T-helper 2 cell treated with Interferon-gamma antibody and Interleukin-4, amounts not matched to agents 5 μg/mL and 100 μg/mL, for 36 hours (primary cell): Measurements from ENCODE around the gene LIN9.

Experiments used
- DNase-seq: peaks from one replicate; pipeline ENCODE4 v3.0.0; 2021; ENCODE audit warnings: low spot score
- H3K27ac Mint-ChIP-seq: one replicate; pipeline ENCODE4 v1.8.0; 2021; ENCODE audit warnings: mild to moderate bottlenecking, mixed read lengths
- H3K27me3 Mint-ChIP-seq: one replicate; pipeline ENCODE4 v1.8.0; 2021; ENCODE audit warnings: low read depth, mixed read lengths
- H3K36me3 Mint-ChIP-seq: one replicate; pipeline ENCODE4 v1.8.0; 2021; ENCODE audit warnings: low read depth, mixed read lengths
- H3K4me1 Mint-ChIP-seq: one replicate; pipeline ENCODE4 v1.8.0; 2021; ENCODE audit warnings: low read depth, mixed read lengths
- H3K4me3 Mint-ChIP-seq: one replicate; pipeline ENCODE4 v1.8.0; 2022; ENCODE audit warnings: mild to moderate bottlenecking, moderate library complexity, mixed read lengths
- H3K9me3 Mint-ChIP-seq: one replicate; pipeline ENCODE4 v1.8.0; 2021; ENCODE audit warnings: mixed read lengths

The LIN9 gene

GRCh38 chr1:226337276-226337875 lies 28.4 kb upstream of the LIN9 start:
- Mint-ChIP-seq H3K9me3 (peaks cover 7% of the 10 kb centered on the region), H3K36me3 (no peaks in the 10 kb centered on the region), H3K4me3 (no peak overlapping the region), H3K4me1 (peaks cover 7% of the 10 kb centered on the region), H3K27me3 (peaks cover 3% of the 10 kb centered on the region), H3K27ac (no peak overlapping the region)
- DNase-seq = no peak

GRCh38 chr1:226335661-226336060 lies 26.7 kb upstream of the LIN9 start:
- no peak for DNase-seq
- peaks cover 3% of the 10 kb centered on the region for H3K27me3 Mint-ChIP-seq
- H3K9me3 Mint-ChIP-seq = peaks cover 5% of the 10 kb centered on the region
- H3K4me3 Mint-ChIP-seq = no peak overlapping the region
- H3K27ac Mint-ChIP-seq = no peak overlapping the region
- H3K36me3 Mint-ChIP-seq = no peaks in the 10 kb centered on the region
- H3K4me1 Mint-ChIP-seq = peaks cover 7% of the 10 kb centered on the region

GRCh38 chr1:226332947-226333346 lies 24.0 kb upstream of the LIN9 start:
- DNase-seq = no peak
- Mint-ChIP-seq H3K36me3 (no peaks in the 10 kb centered on the region), H3K9me3 (no peaks in the 10 kb centered on the region), H3K27ac (peak overlapping the region; percentile 36), H3K4me1 (peaks cover 13% of the 10 kb centered on the region), H3K4me3 (peak overlapping the region; percentile 62), H3K27me3 (no peaks in the 10 kb centered on the region)

GRCh38 chr1:226329237-226329636 lies 20.3 kb upstream of the LIN9 start:
- DNase-seq = no peak
- H3K27me3 Mint-ChIP-seq = peaks cover 8% of the 10 kb centered on the region
- no peak overlapping the region for H3K27ac Mint-ChIP-seq
- H3K4me1 Mint-ChIP-seq = peaks cover 29% of the 10 kb centered on the region
- H3K9me3 Mint-ChIP-seq = no peaks in the 10 kb centered on the region
- H3K36me3 Mint-ChIP-seq = no peaks in the 10 kb centered on the region
- no peak overlapping the region for H3K4me3 Mint-ChIP-seq

GRCh38 chr1:226327761-226328162 lies 18.8 kb upstream of the LIN9 start:
- no peak for DNase-seq
- Mint-ChIP-seq H3K36me3 (no peaks in the 10 kb centered on the region), H3K4me1 (peaks cover 23% of the 10 kb centered on the region)

GRCh38 chr1:226325178-226325577 lies 16.2 kb upstream of the LIN9 start:
- Mint-ChIP-seq H3K4me3 (no peak overlapping the region), H3K4me1 (peaks cover 23% of the 10 kb centered on the region), H3K27ac (no peak overlapping the region), H3K9me3 (no peaks in the 10 kb centered on the region), H3K27me3 (peaks cover 12% of the 10 kb centered on the region), H3K36me3 (no peaks in the 10 kb centered on the region)
- DNase-seq = no peak

More at GRCh38 chr1:226327761-226328162, 18.8 kb upstream of the LIN9 start:
- Mint-ChIP-seq H3K27ac (no peak overlapping the region), H3K27me3 (peaks cover 10% of the 10 kb centered on the region), H3K9me3 (no peaks in the 10 kb centered on the region), H3K4me3 (peak overlapping the region; percentile 27)

- peaks cover 19% of the 10 kb centered on the region for H3K4me1 Mint-ChIP-seq
- no peaks in the 10 kb centered on the region for H3K36me3 Mint-ChIP-seq
- no peak for DNase-seq
- no peaks in the 10 kb centered on the region for H3K9me3 Mint-ChIP-seq
- no peak overlapping the region for H3K4me3 Mint-ChIP-seq
- H3K27me3 Mint-ChIP-seq = peaks cover 12% of the 10 kb centered on the region
- no peak overlapping the region for H3K27ac Mint-ChIP-seq
These were observed 15.5 kb upstream of the LIN9 start for GRCh38 chr1:226324479-226324878.

GRCh38 chr1:226322986-226323385 lies 14.0 kb upstream of the LIN9 start:
- DNase-seq = no peak
- no peak overlapping the region for H3K4me3 Mint-ChIP-seq
- no peaks in the 10 kb centered on the region for H3K36me3 Mint-ChIP-seq
- H3K27ac Mint-ChIP-seq = no peak overlapping the region
- peaks cover 18% of the 10 kb centered on the region for H3K4me1 Mint-ChIP-seq
- no peaks in the 10 kb centered on the region for H3K9me3 Mint-ChIP-seq
- peaks cover 12% of the 10 kb centered on the region for H3K27me3 Mint-ChIP-seq

GRCh38 chr1:226320930-226321329 lies 12.0 kb upstream of the LIN9 start:
- Mint-ChIP-seq H3K4me1 (peaks cover 6% of the 10 kb centered on the region), H3K4me3 (no peak overlapping the region), H3K27ac (no peak overlapping the region), H3K9me3 (no peaks in the 10 kb centered on the region), H3K36me3 (no peaks in the 10 kb centered on the region), H3K27me3 (peaks cover 20% of the 10 kb centered on the region)
- DNase-seq = no peak

- H3K9me3 Mint-ChIP-seq = peaks cover 7% of the 10 kb centered on the region
- DNase-seq = no peak
- no peak overlapping the region for H3K4me3 Mint-ChIP-seq
- peaks cover 3% of the 10 kb centered on the region for H3K4me1 Mint-ChIP-seq
- H3K27ac Mint-ChIP-seq = no peak overlapping the region
- peaks cover 33% of the 10 kb centered on the region for H3K27me3 Mint-ChIP-seq
- no peaks in the 10 kb centered on the region for H3K36me3 Mint-ChIP-seq
These were observed 9.5 kb upstream of the LIN9 start for GRCh38 chr1:226318471-226318870.

- no peak overlapping the region for H3K4me3 Mint-ChIP-seq
- peaks cover 7% of the 10 kb centered on the region for H3K9me3 Mint-ChIP-seq
- H3K27me3 Mint-ChIP-seq = peaks cover 42% of the 10 kb centered on the region
- no peak overlapping the region for H3K27ac Mint-ChIP-seq
- H3K36me3 Mint-ChIP-seq = no peaks in the 10 kb centered on the region
- H3K4me1 Mint-ChIP-seq = peaks cover 12% of the 10 kb centered on the region
- no peak for DNase-seq
These were observed 5.1 kb upstream of the LIN9 start for GRCh38 chr1:226314055-226314454.

GRCh38 chr1:226312065-226312464 lies 3.1 kb upstream of the LIN9 start:
- no peak for DNase-seq

GRCh38 chr1:226311376-226311775 lies 2.4 kb upstream of the LIN9 start:
- H3K4me3 Mint-ChIP-seq = no peak overlapping the region
- H3K4me1 Mint-ChIP-seq = peaks cover 20% of the 10 kb centered on the region
- peaks cover 38% of the 10 kb centered on the region for H3K27me3 Mint-ChIP-seq
- no peaks in the 10 kb centered on the region for H3K36me3 Mint-ChIP-seq
- H3K27ac Mint-ChIP-seq = no peak overlapping the region
- H3K9me3 Mint-ChIP-seq = peaks cover 7% of the 10 kb centered on the region
- DNase-seq = no peak

More at GRCh38 chr1:226312065-226312464, 3.1 kb upstream of the LIN9 start:
- no peak overlapping the region for H3K27ac Mint-ChIP-seq
- H3K9me3 Mint-ChIP-seq = peaks cover 7% of the 10 kb centered on the region
- H3K4me1 Mint-ChIP-seq = peaks cover 15% of the 10 kb centered on the region
- no peak overlapping the region for H3K4me3 Mint-ChIP-seq
- no peaks in the 10 kb centered on the region for H3K36me3 Mint-ChIP-seq
- peaks cover 40% of the 10 kb centered on the region for H3K27me3 Mint-ChIP-seq

GRCh38 chr1:226310637-226311195 lies 1.8 kb upstream of the LIN9 start:
- DNase-seq = no peak
- H3K9me3 Mint-ChIP-seq = peaks cover 7% of the 10 kb centered on the region
- peaks cover 1% of the 10 kb centered on the region for H3K36me3 Mint-ChIP-seq
- H3K27ac Mint-ChIP-seq = no peak overlapping the region
- no peak overlapping the region for H3K4me3 Mint-ChIP-seq
- H3K27me3 Mint-ChIP-seq = peaks cover 32% of the 10 kb centered on the region
- H3K4me1 Mint-ChIP-seq = peaks cover 24% of the 10 kb centered on the region

- H3K9me3 Mint-ChIP-seq = peaks cover 7% of the 10 kb centered on the region
- peaks cover 26% of the 10 kb centered on the region for H3K27me3 Mint-ChIP-seq
- no peak overlapping the region for H3K27ac Mint-ChIP-seq
- peak overlapping the region; percentile 63 for H3K4me3 Mint-ChIP-seq
- DNase-seq = no peak
- peaks cover 28% of the 10 kb centered on the region for H3K4me1 Mint-ChIP-seq
- peaks cover 2% of the 10 kb centered on the region for H3K36me3 Mint-ChIP-seq
These were observed 1.2 kb upstream of the LIN9 start for GRCh38 chr1:226310245-226310540.
